Measurements from ENCODE around the gene CGNL1.

Gene CGNL1, protein sequence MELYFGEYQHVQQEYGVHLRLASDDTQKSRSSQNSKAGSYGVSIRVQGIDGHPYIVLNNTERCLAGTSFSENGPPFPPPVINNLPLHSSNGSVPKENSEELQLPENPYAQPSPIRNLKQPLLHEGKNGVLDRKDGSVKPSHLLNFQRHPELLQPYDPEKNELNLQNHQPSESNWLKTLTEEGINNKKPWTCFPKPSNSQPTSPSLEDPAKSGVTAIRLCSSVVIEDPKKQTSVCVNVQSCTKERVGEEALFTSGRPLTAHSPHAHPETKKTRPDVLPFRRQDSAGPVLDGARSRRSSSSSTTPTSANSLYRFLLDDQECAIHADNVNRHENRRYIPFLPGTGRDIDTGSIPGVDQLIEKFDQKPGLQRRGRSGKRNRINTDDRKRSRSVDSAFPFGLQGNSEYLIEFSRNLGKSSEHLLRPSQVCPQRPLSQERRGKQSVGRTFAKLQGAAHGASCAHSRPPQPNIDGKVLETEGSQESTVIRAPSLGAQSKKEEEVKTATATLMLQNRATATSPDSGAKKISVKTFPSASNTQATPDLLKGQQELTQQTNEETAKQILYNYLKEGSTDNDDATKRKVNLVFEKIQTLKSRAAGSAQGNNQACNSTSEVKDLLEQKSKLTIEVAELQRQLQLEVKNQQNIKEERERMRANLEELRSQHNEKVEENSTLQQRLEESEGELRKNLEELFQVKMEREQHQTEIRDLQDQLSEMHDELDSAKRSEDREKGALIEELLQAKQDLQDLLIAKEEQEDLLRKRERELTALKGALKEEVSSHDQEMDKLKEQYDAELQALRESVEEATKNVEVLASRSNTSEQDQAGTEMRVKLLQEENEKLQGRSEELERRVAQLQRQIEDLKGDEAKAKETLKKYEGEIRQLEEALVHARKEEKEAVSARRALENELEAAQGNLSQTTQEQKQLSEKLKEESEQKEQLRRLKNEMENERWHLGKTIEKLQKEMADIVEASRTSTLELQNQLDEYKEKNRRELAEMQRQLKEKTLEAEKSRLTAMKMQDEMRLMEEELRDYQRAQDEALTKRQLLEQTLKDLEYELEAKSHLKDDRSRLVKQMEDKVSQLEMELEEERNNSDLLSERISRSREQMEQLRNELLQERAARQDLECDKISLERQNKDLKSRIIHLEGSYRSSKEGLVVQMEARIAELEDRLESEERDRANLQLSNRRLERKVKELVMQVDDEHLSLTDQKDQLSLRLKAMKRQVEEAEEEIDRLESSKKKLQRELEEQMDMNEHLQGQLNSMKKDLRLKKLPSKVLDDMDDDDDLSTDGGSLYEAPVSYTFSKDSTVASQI

DNA sequence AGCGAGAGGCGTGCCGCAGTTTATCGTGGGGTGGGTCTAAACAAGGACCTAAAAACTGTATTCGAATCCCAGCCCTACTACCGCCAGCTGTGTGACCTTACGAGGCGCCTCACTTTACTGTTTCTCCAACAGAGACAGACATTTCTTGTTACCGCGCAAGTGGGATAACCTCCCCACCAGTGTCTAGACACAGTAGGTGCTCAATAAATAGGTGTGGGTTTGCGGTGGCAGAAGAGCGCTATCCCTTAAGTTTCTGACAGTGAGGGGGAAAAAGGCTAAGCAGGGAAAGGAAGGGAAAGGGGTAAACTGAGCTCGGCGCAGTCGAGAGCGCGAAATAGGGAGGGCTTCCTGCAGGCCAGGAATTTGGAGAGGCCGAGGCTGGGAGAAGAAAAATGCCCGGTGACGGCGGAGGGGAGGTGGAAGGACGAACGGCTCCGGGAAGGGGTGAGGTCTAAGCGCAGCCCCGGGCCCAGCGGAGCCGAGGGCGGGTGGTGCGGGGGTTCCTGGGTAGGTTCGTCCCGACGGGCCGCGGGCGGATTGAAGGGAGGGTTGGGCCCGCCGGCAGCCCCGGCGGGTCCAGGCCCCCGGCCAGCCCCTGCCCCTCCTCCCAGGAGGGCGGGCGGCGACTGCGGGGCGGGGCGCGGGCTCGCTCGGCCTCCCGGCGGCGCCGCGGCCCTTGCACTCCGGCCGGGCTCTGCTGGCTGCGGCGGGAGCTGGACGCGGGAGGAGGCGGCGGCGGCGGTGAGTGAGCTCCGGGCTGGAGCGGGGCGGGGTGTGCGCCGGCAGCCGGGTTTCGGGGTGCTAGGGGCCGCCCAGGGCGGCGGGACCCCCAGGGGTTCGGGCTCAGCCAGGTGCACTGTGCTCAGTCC lies at the start of gene CGNL1:
CGNL1 (plus strand) TSS at position 679 of the 869 bp plus-strand sequence. CDS start 61,495 bp downstream, outside the sequence.
- in situ Hi-C loops (cut with MboI; ENCODE audit: low sequenced_read_pairs) = no loop called here

DNA sequence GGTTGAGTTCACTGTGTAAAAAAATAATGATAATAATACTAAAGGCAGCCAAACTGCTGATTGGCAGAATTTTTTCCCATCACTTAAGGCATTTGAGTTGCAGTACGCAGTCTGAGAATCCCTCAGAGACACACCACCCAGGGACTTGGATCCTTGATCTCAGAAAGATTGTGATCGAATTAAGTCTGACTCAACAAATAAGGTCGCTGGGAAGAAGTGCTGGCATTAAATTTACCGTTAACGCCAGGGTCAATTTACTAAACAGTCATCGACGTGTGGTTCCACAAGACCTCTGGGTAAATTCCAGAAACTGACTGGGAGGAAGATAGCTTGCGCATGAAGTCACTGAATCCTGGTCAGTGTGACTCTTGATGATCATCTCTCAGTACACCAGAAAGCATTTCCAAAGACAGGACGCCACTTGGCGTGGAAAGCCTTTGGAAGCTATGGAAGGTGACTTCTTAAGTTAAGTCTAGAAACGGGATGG lies 48.3 kb upstream of the CGNL1 start:
- in situ Hi-C loops (cut with MboI; ENCODE audit: low sequenced_read_pairs) = no loop called here

DNA sequence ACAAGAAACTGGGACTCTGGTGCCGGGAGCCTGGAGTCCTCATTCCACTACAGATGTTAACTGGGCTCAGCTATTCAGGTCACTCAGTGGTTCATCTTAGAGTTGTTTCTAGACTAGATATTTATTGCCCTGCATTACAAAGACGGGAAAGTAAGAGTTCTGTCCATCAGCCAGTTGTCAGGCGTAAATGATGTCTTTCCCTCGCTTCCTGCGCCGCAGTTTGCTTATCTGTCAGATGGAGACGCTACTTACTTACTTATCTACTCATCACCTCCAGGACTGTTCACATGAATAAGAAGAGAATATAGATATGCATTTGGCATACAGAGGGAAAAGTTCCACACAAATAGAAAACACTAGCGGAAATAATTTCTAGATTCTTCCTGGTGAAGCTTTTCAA lies 47.8 kb upstream of the CGNL1 start:
- in situ Hi-C loops (cut with MboI; ENCODE audit: low sequenced_read_pairs) = no loop called here

DNA sequence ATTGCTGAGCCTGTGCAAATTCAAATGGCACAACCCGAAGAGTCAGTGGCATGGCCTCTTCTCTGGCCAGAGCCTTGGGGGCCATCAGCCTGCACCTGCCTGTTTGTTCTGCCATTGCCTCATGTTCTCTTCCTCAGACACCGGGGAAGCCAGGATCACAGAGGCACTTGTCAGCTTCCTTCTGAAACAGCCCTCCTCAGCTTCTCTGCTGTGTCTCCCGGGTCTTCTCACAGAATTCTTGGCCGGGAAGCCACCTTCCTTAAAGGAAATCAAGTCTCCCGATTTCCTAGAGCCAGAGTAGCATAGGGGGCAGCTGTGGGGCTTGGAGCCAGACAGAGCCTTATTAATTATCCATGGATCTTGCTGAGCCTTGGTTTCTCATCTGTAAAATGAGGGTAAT lies 47.4 kb upstream of the CGNL1 start:
- in situ Hi-C loops (cut with MboI; ENCODE audit: low sequenced_read_pairs) = no loop called here

DNA sequence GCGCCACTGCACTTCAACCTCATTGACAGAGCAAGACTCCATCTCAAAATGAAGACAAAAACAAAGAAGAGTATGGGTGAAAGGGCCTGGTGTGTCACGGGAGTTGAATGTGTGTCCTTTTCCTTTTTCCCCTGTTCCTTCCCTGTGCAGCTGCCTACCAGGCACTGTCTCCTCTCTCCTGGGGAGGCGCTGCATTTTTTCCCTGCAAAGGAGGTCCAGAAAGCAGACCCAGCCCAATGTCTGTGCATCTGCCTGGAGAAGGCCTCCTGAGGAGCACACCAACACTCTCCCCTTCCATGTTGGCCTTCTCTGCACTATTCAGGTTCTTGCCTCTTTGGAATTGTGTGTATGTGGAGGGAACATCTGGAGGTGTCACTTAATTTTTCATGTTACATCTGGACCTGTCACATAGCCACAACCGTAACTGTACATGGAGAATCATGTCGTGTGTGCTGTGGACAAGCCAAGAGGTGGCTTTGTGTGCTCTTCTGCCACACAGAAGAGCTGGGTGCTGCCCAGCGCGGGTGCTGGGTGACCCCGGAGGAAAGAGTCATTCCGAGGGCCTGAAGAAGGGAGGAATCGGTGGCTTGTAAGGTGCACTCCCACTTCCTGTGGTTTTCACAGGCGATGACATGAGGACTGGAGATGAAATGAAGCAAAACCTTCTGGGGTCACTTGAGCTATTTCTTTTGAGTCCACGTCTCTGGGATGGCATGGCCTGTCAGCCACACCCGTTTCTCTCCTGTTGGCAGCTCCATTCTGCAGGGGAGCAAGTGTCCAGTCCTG lies 46.5 kb upstream of the CGNL1 start:
- in situ Hi-C loops (cut with MboI; ENCODE audit: low sequenced_read_pairs) = no loop called here

DNA sequence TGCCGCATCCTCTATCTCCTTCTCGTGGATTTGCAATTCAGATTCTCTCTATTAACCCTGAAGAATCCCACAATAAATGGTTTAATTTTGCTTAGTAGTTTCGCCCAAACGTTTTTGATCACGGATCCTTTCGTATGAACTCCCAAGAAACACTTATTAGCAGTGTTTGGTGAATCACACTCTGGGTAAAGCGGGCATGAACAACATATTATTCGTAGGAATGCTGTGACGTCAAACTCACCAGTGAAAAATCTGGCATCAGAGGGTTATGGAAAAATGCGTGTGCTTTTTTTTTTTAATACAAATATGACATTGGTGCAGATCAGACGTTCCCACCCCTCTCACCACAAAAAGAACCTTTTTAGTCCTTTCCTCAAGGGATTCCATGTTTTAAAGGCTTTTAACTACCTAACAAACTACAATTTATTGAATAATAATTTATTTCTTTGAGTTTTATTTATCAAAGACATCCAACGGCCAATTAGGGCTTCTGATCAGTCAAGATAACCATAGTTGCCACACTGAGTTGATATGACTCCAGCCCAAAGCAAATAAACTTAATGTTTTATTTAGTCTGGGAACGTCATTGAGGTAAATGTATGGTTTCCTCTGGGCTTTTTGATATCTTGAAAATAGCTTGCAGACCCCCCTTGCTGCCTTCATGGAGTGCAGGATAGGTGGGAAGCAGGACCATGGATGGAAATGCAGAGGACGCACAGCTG lies 45.5 kb upstream of the CGNL1 start:
- in situ Hi-C loops (cut with MboI; ENCODE audit: low sequenced_read_pairs) = no loop called here

DNA sequence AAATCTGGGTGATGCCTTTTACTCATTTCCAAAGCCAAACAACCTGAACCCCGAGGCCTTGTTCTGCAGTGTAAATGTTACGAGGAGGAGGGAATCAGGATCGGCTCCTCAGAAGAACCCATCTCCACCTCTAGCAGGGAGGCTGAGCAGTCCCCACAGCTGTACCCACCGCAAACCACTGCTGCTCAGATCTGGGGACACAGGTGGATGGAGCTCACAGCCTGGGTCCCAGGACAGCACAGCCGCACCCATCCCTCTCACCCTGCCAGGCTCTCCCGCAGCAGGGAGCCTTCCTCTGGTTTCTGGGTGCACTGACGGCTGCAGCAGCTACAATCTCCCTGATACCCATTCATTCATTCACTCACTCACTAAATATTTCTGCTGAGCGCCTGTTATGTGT lies 44.0 kb upstream of the CGNL1 start:
- in situ Hi-C loops (cut with MboI; ENCODE audit: low sequenced_read_pairs) = no loop called here

DNA sequence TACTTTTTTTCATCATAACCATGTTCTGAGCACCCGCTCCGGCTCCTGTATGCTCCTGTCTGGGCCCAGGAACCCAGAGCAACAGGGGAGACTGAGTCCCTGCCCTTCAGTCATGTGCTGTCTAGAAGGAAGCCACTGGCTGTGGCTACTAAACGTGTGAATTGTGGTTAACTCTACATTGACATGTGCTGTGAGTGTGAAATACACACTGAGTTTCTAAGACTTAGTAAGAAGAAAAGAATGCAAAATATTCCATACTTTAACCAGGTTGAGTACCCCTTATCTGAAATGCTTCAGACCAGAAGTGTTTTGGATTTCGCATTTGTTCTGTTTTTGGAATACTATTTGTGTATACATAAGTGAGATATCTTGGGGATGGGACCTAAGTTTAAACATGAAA lies 42.8 kb upstream of the CGNL1 start:
- in situ Hi-C loops (cut with MboI; ENCODE audit: low sequenced_read_pairs) = no loop called here

DNA sequence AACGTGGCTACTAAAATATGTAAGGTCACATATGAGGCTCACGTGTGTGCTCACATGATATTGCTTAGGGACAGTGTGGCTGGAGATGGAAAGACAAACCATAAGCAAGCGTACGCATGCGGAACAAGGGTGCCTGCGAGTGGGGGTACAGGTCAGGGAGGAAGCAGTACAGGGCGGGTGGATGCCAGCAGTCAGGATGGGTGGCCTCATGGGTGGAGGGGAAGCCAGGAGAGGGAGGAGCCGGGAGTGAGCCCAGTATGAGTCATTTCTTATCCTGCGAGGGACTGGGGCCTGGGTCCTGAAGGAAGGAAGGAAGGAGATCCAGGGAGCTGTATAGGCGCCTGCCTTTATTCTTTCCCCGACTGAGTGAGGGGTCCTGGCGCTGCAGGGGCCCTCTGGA lies 42.0 kb upstream of the CGNL1 start:
- in situ Hi-C loops (cut with MboI; ENCODE audit: low sequenced_read_pairs) = no loop called here

DNA sequence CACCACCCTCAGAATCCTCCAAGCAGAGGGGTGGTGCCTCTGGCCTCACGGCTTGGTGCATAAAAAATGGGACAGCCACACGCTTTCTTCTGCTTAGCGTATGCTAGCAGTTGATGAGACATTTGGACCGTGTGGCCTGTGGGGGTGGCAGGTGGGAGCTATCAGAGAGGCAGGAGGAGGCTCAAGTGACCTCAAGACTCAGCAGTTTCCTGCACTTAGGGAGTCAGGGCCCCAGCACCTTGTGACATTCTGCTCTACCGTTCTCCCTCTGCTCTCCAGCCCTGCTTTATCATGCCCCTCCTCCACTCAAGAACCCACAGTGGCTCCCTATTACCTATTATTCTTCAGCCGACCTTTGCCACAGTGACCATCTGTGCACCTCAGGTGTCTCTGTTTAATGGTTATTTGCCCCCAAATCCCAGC lies 41.0 kb upstream of the CGNL1 start:
- in situ Hi-C loops (cut with MboI; ENCODE audit: low sequenced_read_pairs) = no loop called here

DNA sequence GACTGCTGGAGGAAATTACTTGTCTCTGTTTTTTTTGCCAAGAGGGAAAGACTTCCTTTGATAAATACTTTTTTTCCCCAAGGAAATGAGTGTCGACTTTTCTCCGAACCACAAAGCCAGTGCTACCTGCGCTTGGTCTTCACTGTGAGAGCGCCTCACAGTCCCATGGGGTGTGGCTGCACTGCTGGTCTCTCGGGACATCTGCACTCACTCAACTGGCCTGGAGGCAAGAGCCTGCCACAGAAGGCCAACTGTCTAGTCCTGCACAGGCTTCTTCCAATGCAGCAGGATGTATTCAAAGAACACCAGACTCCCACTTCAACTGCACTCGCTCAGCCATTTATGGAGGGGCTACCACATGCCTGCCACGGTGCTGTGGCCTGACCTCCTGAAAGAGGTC lies 40.6 kb upstream of the CGNL1 start:
- in situ Hi-C loops (cut with MboI; ENCODE audit: low sequenced_read_pairs) = no loop called here

DNA sequence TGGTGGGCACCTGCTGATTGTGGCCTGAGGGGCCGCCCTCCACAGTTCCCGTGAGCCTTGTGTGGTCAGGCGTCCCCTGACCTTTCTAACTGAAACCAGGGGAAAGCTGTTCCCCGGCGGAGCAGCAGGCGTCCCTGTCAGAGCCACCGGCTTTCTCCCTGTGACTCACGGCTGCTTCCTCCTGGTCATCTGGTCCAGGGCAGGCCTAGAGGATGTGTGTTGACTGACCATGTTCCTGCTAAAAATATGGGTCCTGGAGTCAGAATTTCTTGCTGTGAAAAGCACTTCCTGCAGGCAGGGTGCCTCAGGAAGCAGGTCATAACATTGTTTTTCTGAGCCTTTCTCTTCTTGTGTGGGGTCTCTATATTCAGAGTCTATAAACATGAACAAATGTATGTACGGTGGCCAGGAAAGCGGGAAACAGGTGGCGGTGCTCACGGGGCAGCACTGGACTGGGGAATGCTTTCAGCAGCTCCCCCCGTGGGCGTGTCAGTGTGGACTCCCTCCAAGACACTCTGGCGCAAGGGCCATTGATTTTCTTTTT lies 38.4 kb upstream of the CGNL1 start:
- in situ Hi-C loops (cut with MboI; ENCODE audit: low sequenced_read_pairs) = no loop called here

DNA sequence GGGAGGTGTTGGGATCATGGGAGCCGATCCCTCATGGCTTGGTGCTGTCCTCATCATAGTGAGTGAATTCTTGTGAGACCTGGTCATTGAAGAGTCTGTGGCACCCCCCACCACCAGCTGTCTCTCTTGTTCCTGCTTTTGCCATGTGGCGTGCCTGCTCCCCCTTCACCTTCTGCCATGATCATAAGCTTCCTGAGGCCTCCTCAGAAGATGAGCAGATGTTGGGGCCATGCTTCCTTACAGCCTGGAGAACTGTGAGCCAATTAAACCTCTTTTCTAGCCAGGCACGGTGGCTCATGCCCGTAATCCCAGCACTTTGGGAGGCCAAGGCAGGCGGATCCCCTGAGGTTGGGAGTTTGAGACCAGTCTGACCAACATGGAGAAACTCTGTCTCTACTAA lies 37.0 kb upstream of the CGNL1 start:
- in situ Hi-C loops (cut with MboI; ENCODE audit: low sequenced_read_pairs) = no loop called here

DNA sequence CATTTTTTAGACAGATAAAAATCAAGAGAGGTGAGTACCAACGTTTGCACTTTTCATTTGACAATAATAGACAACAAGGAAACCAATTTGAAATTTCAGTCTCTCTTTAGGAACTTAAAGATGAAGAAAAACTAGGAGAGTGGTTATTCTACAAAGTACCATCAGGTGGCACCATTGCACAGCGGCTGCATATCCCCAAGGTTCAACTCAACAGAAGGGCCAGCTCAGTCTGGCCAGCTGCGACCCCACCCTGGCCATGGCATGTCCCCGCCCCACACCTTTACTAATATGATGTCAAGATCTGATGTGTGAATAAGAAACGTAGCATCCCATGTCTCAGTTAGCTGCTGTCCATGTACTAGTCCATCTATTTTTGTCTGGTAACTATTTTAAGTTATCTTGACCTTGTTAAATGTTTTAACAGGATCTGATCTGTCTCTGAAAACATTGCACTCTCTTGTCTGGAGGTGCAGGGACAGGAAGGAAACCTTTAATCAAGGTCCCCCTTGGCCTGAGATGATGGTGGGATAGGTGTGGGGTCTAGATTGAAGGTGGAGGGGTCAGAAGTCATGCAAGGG lies 35.5 kb upstream of the CGNL1 start:
- in situ Hi-C loops (cut with MboI; ENCODE audit: low sequenced_read_pairs) = loop anchor here (5.0 kb wide), 1 partner anchor 187 kb away; no protein-coding TSS in a partner anchor

DNA sequence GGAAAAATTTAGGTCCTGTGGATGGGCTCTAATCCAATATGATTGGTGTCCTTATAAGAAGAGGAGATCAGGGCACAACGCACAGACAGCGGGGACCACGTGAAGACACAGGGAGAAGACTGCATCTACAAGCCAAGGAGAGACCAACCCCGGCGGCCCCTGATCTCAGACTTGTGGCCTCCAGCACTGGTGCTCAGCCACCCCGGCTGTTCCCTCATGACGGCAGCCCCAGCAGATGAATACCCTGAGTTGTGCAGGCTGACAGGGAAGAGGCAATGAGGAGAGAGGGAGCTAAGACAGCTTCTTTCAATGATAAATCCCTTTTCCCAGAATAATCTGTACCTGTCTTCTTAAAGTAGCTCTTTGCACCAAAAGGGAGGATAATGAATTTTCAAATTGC lies 33.3 kb upstream of the CGNL1 start:
- in situ Hi-C loops (cut with MboI; ENCODE audit: low sequenced_read_pairs) = loop anchor here (5.0 kb wide), 1 partner anchor 184 kb away; no protein-coding TSS in a partner anchor

DNA sequence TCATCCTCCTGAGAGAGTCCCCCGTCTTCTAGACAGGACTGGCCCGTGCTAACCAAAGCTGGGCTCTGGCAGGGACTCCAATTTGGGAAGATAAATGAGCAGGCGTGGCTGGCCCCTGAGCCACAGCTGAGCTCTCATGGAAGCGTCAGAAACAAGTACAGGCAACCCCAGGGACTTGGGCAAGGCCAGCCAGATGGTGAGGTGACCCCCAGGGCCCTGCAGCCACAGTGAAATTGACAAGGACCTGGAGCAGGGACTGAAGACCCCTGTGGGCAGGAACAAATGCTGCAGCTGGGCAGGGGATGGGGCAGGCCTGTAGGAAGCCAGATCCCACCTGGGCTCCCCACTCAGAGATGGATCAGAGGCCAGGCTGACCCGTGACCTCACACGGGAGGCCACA lies 32.8 kb upstream of the CGNL1 start:
- in situ Hi-C loops (cut with MboI; ENCODE audit: low sequenced_read_pairs) = loop anchor here (5.0 kb wide), 1 partner anchor 184 kb away; no protein-coding TSS in a partner anchor

DNA sequence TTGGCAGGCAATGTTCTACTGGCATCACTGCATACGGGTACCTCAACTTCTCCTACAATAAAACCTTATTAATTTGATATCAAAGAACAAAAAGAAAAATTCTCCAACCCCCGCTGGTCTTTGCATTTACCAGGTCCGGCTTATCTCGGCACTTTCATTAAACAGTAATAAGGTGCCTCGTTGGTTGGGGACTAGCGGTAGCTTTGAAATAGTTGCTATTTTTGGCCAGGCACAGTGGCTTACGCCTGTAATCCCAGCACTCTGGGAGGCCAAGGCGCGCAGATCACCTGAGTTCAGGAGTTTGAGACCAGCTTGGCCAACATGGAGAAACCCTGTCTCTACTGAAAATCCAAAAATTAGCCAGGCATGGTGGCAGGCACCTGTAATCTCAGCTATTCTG lies 32.0 kb upstream of the CGNL1 start:
- in situ Hi-C loops (cut with MboI; ENCODE audit: low sequenced_read_pairs) = loop anchor here (5.0 kb wide), 1 partner anchor 183 kb away; no protein-coding TSS in a partner anchor

DNA sequence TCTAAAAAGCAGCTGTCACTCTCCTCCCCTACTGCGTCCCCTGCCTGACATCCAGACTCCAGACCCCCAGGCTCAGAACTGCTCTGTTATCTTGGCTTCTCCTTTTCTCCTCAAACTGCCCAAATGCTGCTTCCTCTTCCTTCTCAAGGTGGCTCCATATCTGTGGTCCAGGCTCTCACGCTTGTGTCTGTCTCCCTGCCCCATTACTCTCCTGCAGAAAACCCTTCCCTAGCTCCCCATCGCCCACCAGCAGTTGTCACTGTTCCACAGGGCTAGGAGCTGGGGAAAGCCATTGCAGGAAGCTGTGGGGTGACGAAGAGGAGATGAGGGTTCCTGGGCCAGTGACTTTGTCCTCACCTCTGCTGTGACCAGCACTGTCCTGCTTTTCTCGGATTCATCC lies 30.7 kb upstream of the CGNL1 start:
- in situ Hi-C loops (cut with MboI; ENCODE audit: low sequenced_read_pairs) = no loop called here
